ENCODE data around the gene TSC2. TPM values are rescaled to one million over a fixed set of nuclear protein-coding genes. Genes with fewer than 3 reads are reported as not detected.

The TSC2 gene
- total RNA-seq, 1 donor, result 78.9 TPM

DNA sequence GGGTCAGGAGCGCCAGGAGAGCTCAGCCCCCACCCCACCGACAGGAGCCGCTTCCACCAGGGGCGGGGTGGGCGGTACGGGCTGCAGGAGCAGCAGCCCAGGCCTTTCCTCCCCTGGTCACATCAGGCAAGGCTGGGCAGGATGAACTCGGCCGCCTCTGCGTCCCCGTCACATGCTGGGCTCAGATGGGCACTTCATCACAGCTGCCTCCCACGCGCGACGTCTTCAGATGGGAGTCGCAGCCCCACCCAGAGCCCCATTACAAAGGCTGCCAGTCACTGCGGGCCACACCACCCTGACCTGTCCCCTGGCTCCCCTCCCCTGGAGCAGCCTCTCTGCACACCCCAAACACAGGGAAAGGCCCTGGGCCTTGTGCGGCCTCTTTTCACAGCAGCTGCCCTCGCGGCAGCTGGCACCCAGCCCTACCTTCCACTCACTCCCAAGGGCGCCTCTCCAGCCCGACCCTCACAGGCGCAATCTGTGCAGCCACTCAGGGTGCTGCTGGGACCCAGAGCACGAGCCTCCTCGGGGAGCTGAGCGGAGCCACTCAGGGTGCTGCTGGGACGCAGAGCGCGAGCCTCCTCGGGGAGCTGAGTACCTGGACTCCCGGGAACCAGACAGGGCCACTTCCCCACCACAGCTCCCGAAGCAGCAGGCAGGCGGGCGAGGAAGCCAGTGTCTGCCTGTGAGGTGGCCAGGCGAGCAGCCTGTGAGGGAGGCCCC is 42.8 kb upstream of the TSC2 start:
- H2AFZ ChIP-seq (ENCODE audit: low read length), result no peak overlapping the region
- H3K9me3 ChIP-seq (ENCODE audit: low read depth, low read length), result no peaks in the 10 kb centered on the region
- peaks cover 33% of the 10 kb centered on the region for H3K36me3 ChIP-seq (ENCODE audit: insufficient read depth, low read length)
- peaks cover 87% of the 10 kb centered on the region for H3K79me2 ChIP-seq (ENCODE audit: insufficient read depth, low read length)
- peaks cover 71% of the 10 kb centered on the region for H4K20me1 ChIP-seq (ENCODE audit: insufficient read depth, low read length)
- no peak overlapping the region for H3K4me3 ChIP-seq (ENCODE audit: insufficient read depth, low read length)
- H3K27me3 ChIP-seq (ENCODE audit: insufficient read depth, low read length), result no peaks in the 10 kb centered on the region
- no peak overlapping the region for H3K27ac ChIP-seq (ENCODE audit: low read depth, low read length)
- peaks cover 25% of the 10 kb centered on the region for H3K4me1 ChIP-seq (ENCODE audit: insufficient read depth, low read length)
- TF ChIP-seq, protein P1, sequence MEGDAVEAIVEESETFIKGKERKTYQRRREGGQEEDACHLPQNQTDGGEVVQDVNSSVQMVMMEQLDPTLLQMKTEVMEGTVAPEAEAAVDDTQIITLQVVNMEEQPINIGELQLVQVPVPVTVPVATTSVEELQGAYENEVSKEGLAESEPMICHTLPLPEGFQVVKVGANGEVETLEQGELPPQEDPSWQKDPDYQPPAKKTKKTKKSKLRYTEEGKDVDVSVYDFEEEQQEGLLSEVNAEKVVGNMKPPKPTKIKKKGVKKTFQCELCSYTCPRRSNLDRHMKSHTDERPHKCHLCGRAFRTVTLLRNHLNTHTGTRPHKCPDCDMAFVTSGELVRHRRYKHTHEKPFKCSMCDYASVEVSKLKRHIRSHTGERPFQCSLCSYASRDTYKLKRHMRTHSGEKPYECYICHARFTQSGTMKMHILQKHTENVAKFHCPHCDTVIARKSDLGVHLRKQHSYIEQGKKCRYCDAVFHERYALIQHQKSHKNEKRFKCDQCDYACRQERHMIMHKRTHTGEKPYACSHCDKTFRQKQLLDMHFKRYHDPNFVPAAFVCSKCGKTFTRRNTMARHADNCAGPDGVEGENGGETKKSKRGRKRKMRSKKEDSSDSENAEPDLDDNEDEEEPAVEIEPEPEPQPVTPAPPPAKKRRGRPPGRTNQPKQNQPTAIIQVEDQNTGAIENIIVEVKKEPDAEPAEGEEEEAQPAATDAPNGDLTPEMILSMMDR (IDR thresholded peaks at IDR 0.05; ENCODE audit: extremely low read depth, low read depth, low read length), result no peak
- no peak for DNase-seq (ENCODE audit: insufficient read length, low spot score, missing footprints)
- no peak overlapping the region for H3K4me2 ChIP-seq (ENCODE audit: insufficient read depth, low read length)

DNA sequence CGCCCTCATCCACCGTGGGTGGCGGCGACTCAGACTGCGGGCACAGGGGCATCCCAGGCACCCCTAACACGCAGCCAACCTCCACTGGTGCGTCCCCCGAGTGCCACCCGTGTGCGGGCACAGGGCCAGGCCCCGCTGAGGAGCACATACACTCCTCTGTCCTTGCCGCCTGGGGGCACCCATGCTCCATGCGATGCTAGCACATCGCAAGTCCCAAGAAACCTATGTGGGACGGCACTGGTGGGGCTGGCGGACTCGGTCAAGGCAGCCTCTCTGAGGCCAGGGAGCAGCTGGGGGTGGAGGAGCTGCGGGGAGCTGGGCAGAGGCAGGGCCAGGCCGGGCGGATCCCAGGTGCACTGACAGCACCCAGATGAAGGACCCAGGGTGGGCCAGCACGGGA is 42.1 kb upstream of the TSC2 start:
- DNase-seq (ENCODE audit: insufficient read length, low spot score, missing footprints), result no peak
- H3K27ac ChIP-seq (ENCODE audit: low read depth, low read length), result no peak overlapping the region
- peaks cover 31% of the 10 kb centered on the region for H3K4me1 ChIP-seq (ENCODE audit: insufficient read depth, low read length)
- peaks cover 28% of the 10 kb centered on the region for H3K36me3 ChIP-seq (ENCODE audit: insufficient read depth, low read length)
- H3K27me3 ChIP-seq (ENCODE audit: insufficient read depth, low read length), result no peaks in the 10 kb centered on the region
- no peak overlapping the region for H3K4me2 ChIP-seq (ENCODE audit: insufficient read depth, low read length)
- no peak overlapping the region for H2AFZ ChIP-seq (ENCODE audit: low read length)
- H3K9me3 ChIP-seq (ENCODE audit: low read depth, low read length), result no peaks in the 10 kb centered on the region
- H3K79me2 ChIP-seq (ENCODE audit: insufficient read depth, low read length), result peaks cover 94% of the 10 kb centered on the region
- TF ChIP-seq, protein P1 (IDR thresholded peaks at IDR 0.05; ENCODE audit: extremely low read depth, low read depth, low read length), result no peak
- peaks cover 71% of the 10 kb centered on the region for H4K20me1 ChIP-seq (ENCODE audit: insufficient read depth, low read length)
- H3K4me3 ChIP-seq (ENCODE audit: insufficient read depth, low read length), result no peak overlapping the region

- H3K4me3 ChIP-seq (ENCODE audit: insufficient read depth, low read length), result no peak overlapping the region
- peaks cover 22% of the 10 kb centered on the region for H3K36me3 ChIP-seq (ENCODE audit: insufficient read depth, low read length)
- no peaks in the 10 kb centered on the region for H3K9me3 ChIP-seq (ENCODE audit: low read depth, low read length)
- TF ChIP-seq, protein P1 (IDR thresholded peaks at IDR 0.05; ENCODE audit: extremely low read depth, low read depth, low read length), result no peak
- no peaks in the 10 kb centered on the region for H3K27me3 ChIP-seq (ENCODE audit: insufficient read depth, low read length)
- no peak overlapping the region for H3K27ac ChIP-seq (ENCODE audit: low read depth, low read length)
- peaks cover 91% of the 10 kb centered on the region for H3K79me2 ChIP-seq (ENCODE audit: insufficient read depth, low read length)
- H2AFZ ChIP-seq (ENCODE audit: low read length), result no peak overlapping the region
- peaks cover 71% of the 10 kb centered on the region for H4K20me1 ChIP-seq (ENCODE audit: insufficient read depth, low read length)
- H3K4me1 ChIP-seq (ENCODE audit: insufficient read depth, low read length), result peaks cover 32% of the 10 kb centered on the region
- no peak overlapping the region for H3K4me2 ChIP-seq (ENCODE audit: insufficient read depth, low read length)
- DNase-seq (ENCODE audit: insufficient read length, low spot score, missing footprints), result no peak
Observed at GRCh38 chr16:2006317-2006716, 41.5 kb upstream of the TSC2 start.

- Histone ChIP-seq H2AFZ (ENCODE audit: low read length) (no peak overlapping the region), H3K9me3 (ENCODE audit: low read depth, low read length) (no peaks in the 10 kb centered on the region), H3K27me3 (ENCODE audit: insufficient read depth, low read length) (no peaks in the 10 kb centered on the region), H4K20me1 (ENCODE audit: insufficient read depth, low read length) (peaks cover 67% of the 10 kb centered on the region), H3K4me1 (ENCODE audit: insufficient read depth, low read length) (peaks cover 32% of the 10 kb centered on the region), H3K4me2 (ENCODE audit: insufficient read depth, low read length) (peak overlapping the region; percentile 96), H3K27ac (ENCODE audit: low read depth, low read length) (peak overlapping the region; percentile 57), H3K4me3 (ENCODE audit: insufficient read depth, low read length) (peak overlapping the region; percentile 82), H3K79me2 (ENCODE audit: insufficient read depth, low read length) (peaks cover 82% of the 10 kb centered on the region), H3K36me3 (ENCODE audit: insufficient read depth, low read length) (peaks cover 13% of the 10 kb centered on the region)
- TF ChIP-seq, protein P1 (IDR thresholded peaks at IDR 0.05; ENCODE audit: extremely low read depth, low read depth, low read length), result no peak
- DNase-seq (ENCODE audit: insufficient read length, low spot score, missing footprints), result no peak
Observed at GRCh38 chr16:2007081-2007836, 40.5 kb upstream of the TSC2 start.

Measured in osteoblast (primary cell).